ENCODE results near the gene ZNF208. TPM values are rescaled to one million over a fixed set of nuclear protein-coding genes. Genes with fewer than 3 reads are reported as not detected.

The ZNF208 gene
- total RNA-seq, 4 donors from 2014 or later, result 5.3 to 14.9 (median 10.2) TPM

- no peak for ATAC-seq (ENCODE audit: low FRiP score)
- no peak for DNase-seq (ENCODE audit: low spot score)
- TF ChIP-seq CTCF (IDR thresholded peaks at IDR 0.05), result no peak
Measured at GRCh38 chr19:21934593-21934992, 76.2 kb downstream of the ZNF208 start.

GRCh38 chr19:21934131-21934530 is 76.6 kb downstream of the ZNF208 start:
- ATAC-seq (ENCODE audit: low FRiP score) (no peak), DNase-seq (ENCODE audit: low spot score) (no peak)
- TF ChIP-seq CTCF (IDR thresholded peaks at IDR 0.05), result no peak

GRCh38 chr19:21922276-21922675 is 88.5 kb downstream of the ZNF208 start:
- no peak for DNase-seq (ENCODE audit: low spot score)
- ATAC-seq (ENCODE audit: low FRiP score), result no peak
- no peak for TF ChIP-seq CTCF (IDR thresholded peaks at IDR 0.05)

GRCh38 chr19:21921691-21922180 is 89.0 kb downstream of the ZNF208 start:
- TF ChIP-seq CTCF (IDR thresholded peaks at IDR 0.05), result no peak
- DNase-seq (ENCODE audit: low spot score) (no peak), ATAC-seq (ENCODE audit: low FRiP score) (no peak)

GRCh38 chr19:21915411-21915810 is 95.3 kb downstream of the ZNF208 start:
- no peak for TF ChIP-seq CTCF (IDR thresholded peaks at IDR 0.05)
- DNase-seq (ENCODE audit: low spot score) (no peak), ATAC-seq (ENCODE audit: low FRiP score) (no peak)

- ATAC-seq (ENCODE audit: low FRiP score), result no peak
Measured at GRCh38 chr19:21912654-21913053, 98.1 kb downstream of the ZNF208 start.

More at GRCh38 chr19:21912654-21913053, 98.1 kb downstream of the ZNF208 start:
- no peak for DNase-seq (ENCODE audit: low spot score)
- no peak for TF ChIP-seq CTCF (IDR thresholded peaks at IDR 0.05)

All from omental fat pad (tissue), 4 donors.